ENCODE measurements around the gene CNTN4.

DNA sequence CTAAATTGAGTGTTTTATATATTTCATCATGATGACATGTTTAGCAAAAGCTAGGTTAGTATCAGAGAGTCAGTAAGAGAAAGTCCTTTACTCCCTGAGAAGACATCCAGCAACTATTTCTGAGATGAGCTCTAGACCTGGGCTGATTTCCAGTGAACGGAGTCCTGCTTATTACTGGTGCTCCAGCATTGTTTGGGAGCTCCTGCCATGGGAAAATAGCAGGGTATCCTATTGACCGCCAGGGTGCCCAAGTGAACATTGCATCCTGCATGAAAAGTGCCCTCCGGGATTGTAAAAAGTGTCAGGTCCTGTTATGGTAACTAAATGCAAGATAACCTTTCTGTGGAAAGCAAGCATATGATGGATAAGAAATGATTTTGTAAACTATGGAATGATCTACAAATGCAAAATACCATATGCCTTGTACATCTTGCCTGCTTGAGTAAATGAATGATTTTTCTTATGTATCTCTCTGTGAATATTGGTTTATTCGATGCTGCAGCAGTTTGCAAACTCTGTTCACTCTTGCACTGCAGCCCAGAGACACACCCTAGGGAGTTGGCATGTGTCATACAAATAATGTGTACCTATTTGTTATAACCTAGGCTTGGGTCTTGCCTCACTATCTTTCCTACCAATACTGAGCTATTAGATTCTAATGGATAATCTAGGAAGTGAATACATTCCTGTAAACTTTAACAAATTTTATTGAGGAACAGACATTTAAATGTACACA lies 914.8 kb downstream of the CNTN4 start:
- TF ChIP-seq POLR2AphosphoS5 (IDR thresholded peaks at IDR 0.05; ENCODE audit: borderline replicate concordance, low read depth, low read length), result no peak
- TF ChIP-seq EZH2 (IDR thresholded peaks at IDR 0.05), result no peak

Measured in SK-N-MC (cell line).